Gastroesophageal sphincter (tissue), 4 donors: ENCODE results near the gene DGKI. TPM values are rescaled to one million over a fixed set of nuclear protein-coding genes. Genes with fewer than 3 reads are reported as not detected.

Experiments
- ATAC-seq: fragments of 150-250 bp; one replicate; pipeline ENCODE4 v1.9.1; 2016; ENCODE audit warnings: mild to moderate bottlenecking, moderate library complexity
- H3K27ac ChIP-seq, 4 donors: fragments of 200-600 bp; sonication (generic) in 3 of 4; 1 replicate in 3 of 4; 2 replicates in 1 of 4; pipeline ENCODE4 v1.5.1; 2016 to 2019
- H3K27me3 ChIP-seq: fragments of 200-600 bp; sonication (generic); one replicate; pipeline ENCODE4 v1.5.1; 2019
- H3K36me3 ChIP-seq, 2 donors: fragments of 200-600 bp; sonication (generic); one replicate each; pipeline ENCODE4 v1.5.1; 2019; ENCODE audit warnings: control low read depth in 1 of 2
- H3K4me1 ChIP-seq, 3 donors: fragments of 200-600 bp; sonication (generic); 1 replicate in 2 of 3; 2 replicates in 1 of 3; pipeline ENCODE4 v1.5.1; 2016 to 2019; ENCODE audit warnings: control low read depth in 2 of 3
- H3K4me3 ChIP-seq, 2 donors: fragments of 200-600 bp; sonication (generic); one replicate each; pipeline ENCODE4 v1.5.1; 2019; ENCODE audit warnings: mild to moderate bottlenecking in 1 of 2, moderate library complexity in 1 of 2
- H3K9me3 ChIP-seq, 3 donors: fragments of 200-600 bp; sonication (generic); one replicate each; pipeline ENCODE4 v1.5.1; 2017 to 2019; ENCODE audit warnings: control low read depth in 2 of 3
- CTCF ChIP-seq, 4 experiments: fragments of 200-600 bp in 2 of 4; fragments of 450-650 bp in 2 of 4; sonication (generic) in 1 of 4; IDR thresholded peaks; one replicate each; pipeline ENCODE4 v1.5.1; 2017 to 2019; ENCODE audit warnings: antibody characterized with exemption in 4 of 4, mild to moderate bottlenecking in 2 of 4, moderate library complexity in 2 of 4
- EP300 ChIP-seq: sonication (generic); formaldehyde crosslinking; IDR thresholded peaks from one replicate; pipeline ENCODE4 v1.6.1; 2017; ENCODE audit warnings: antibody characterized with exemption, mild to moderate bottlenecking
- POLR2A ChIP-seq, 2 donors: fragments of 450-650 bp; IDR thresholded peaks; one replicate each; pipeline ENCODE4 v1.6.1; 2017; ENCODE audit warnings: antibody characterized with exemption in 2 of 2, mild to moderate bottlenecking in 2 of 2, moderate library complexity in 1 of 2
- POLR2AphosphoS5 ChIP-seq: sonication (generic); formaldehyde crosslinking; IDR thresholded peaks from one replicate; pipeline ENCODE4 v1.6.1; 2017; ENCODE audit warnings: antibody characterized with exemption
- WGBS, 2 donors: methylation state at CpG; one replicate each; pipeline ENCODE4 v1.1.5; 2018; ENCODE audit warnings: low coverage in 1 of 2; 5-methylcytosine and 5-hydroxymethylcytosine counted together
- total RNA-seq, 4 donors: library from RNA; depleted of rRNA; stranded (reverse); fragments of >200 nt; gene quantifications; one replicate each; pipeline ENCODE4 v1.1.0, GENCODE V29; 2016

DGKI gene
- total RNA-seq, 4 donors from 2014 or later = 0.27 to 4.8 (median 3.2) TPM

GRCh38 chr7:137546009-137546408 lies 300.8 kb downstream of the DGKI start:
- Histone ChIP-seq H3K9me3 (no peaks in the 10 kb centered on the region), H3K27me3 (no peaks in the 10 kb centered on the region), H3K27ac (no peak overlapping the region), H3K36me3 (no peaks in the 10 kb centered on the region), H3K4me3 (no peak overlapping the region), H3K4me1 (no peaks in the 10 kb centered on the region)
- ATAC-seq = no peak
- 94 to 98% methylated on average over 10 to 13 of the region's 13 CpGs for WGBS, 2 donors
- TF ChIP-seq EP300 = no peak
- TF ChIP-seq CTCF (IDR thresholded peaks at IDR 0.05) = no peak
- TF ChIP-seq POLR2A (IDR thresholded peaks at IDR 0.05) = no peak
- TF ChIP-seq POLR2AphosphoS5 = no peak

GRCh38 chr7:137545059-137545716 lies 301.6 kb downstream of the DGKI start:
- no peak overlapping the region for H3K4me3 ChIP-seq
- no peaks in the 10 kb centered on the region for H3K9me3 ChIP-seq
- WGBS, 2 donors = 26 to 37% methylated on average over 4 of the region's 4 CpGs
- no peak for TF ChIP-seq POLR2AphosphoS5
- TF ChIP-seq EP300 = no peak
- no peak for TF ChIP-seq POLR2A (IDR thresholded peaks at IDR 0.05)
- TF ChIP-seq CTCF (IDR thresholded peaks at IDR 0.05) = no peak
- H3K4me1 ChIP-seq = no peaks in the 10 kb centered on the region
- no peaks in the 10 kb centered on the region for H3K36me3 ChIP-seq
- H3K27me3 ChIP-seq = no peaks in the 10 kb centered on the region
- no peak overlapping the region for H3K27ac ChIP-seq
- ATAC-seq = no peak

GRCh38 chr7:137544453-137545058 lies 302.2 kb downstream of the DGKI start:
- Histone ChIP-seq H3K27ac (no peak overlapping the region), H3K27me3 (no peaks in the 10 kb centered on the region), H3K36me3 (no peaks in the 10 kb centered on the region), H3K4me1 (no peaks in the 10 kb centered on the region), H3K9me3 (no peaks in the 10 kb centered on the region), H3K4me3 (no peak overlapping the region)
- no peak for ATAC-seq
- TF ChIP-seq CTCF (IDR thresholded peaks at IDR 0.05) (no peak), EP300 (no peak), POLR2AphosphoS5 (no peak), POLR2A (IDR thresholded peaks at IDR 0.05) (no peak)
- 54 to 100% methylated on average over 1 of the region's 1 CpG for WGBS, 2 donors

GRCh38 chr7:137539111-137539715 lies 307.6 kb downstream of the DGKI start:
- ATAC-seq = no peak
- Histone ChIP-seq H3K4me1 (no peaks in the 10 kb centered on the region), H3K4me3 (no peak overlapping the region), H3K9me3 (no peaks in the 10 kb centered on the region), H3K36me3 (no peaks in the 10 kb centered on the region), H3K27ac (no peak overlapping the region), H3K27me3 (no peaks in the 10 kb centered on the region)
- 69% methylated on average over 3 of the region's 3 CpGs; no CpG with 5 or more reads in 1 of the 2 donors for WGBS, 2 donors
- TF ChIP-seq POLR2AphosphoS5 = no peak

- no peaks in the 10 kb centered on the region for H3K36me3 ChIP-seq
- no peak for ATAC-seq
- no peak overlapping the region for H3K27ac ChIP-seq
- 62 to 74% methylated on average over 3 of the region's 4 CpGs for WGBS, 2 donors
- no peaks in the 10 kb centered on the region for H3K27me3 ChIP-seq
- TF ChIP-seq EP300 = no peak
- H3K4me1 ChIP-seq = no peaks in the 10 kb centered on the region
- no peaks in the 10 kb centered on the region for H3K9me3 ChIP-seq
- H3K4me3 ChIP-seq = no peak overlapping the region
Observed at GRCh38 chr7:137538361-137538762, 308.4 kb downstream of the DGKI start.

- 78 to 82% methylated on average over 6 of the region's 6 CpGs for WGBS, 2 donors
- Histone ChIP-seq H3K4me1 (no peaks in the 10 kb centered on the region), H3K36me3 (no peaks in the 10 kb centered on the region), H3K9me3 (no peaks in the 10 kb centered on the region), H3K4me3 (no peak overlapping the region), H3K27ac (no peak overlapping the region), H3K27me3 (no peaks in the 10 kb centered on the region)
- TF ChIP-seq POLR2A (IDR thresholded peaks at IDR 0.05) (no peak), CTCF (IDR thresholded peaks at IDR 0.05) (no peak), EP300 (no peak), POLR2AphosphoS5 (no peak)
- no peak for ATAC-seq
Observed at GRCh38 chr7:137535579-137535978, 311.2 kb downstream of the DGKI start.
